A673 (cell line): Measurements from ENCODE around the gene DGKD.

Experiments
- CTCF ChIP-seq: fragments of 300-800, 200-600 bp; sonication (generic); conservative IDR thresholded peaks from 2 replicates; pipeline ENCODE4 v1.5.1; 2017; ENCODE audit warnings: low read depth, mild to moderate bottlenecking, antibody characterized with exemption, low read length, moderate library complexity, mixed read lengths
- EZH2 ChIP-seq: fragments of 200-600 bp; sonication (generic); IDR thresholded peaks from 2 replicates; pipeline ENCODE4 v1.6.1; 2017; ENCODE audit warnings: borderline replicate concordance, low read depth, mild to moderate bottlenecking, mixed read lengths, antibody characterized with exemption, low read length; ENCODE audit not compliant: poor library complexity, severe bottlenecking

GRCh38 chr2:233481368-233482142 lies 127.3 kb downstream of the DGKD start:
- no peak for TF ChIP-seq CTCF
- TF ChIP-seq EZH2, result no peak
